ENCODE data around the gene SHLD1.

DNA sequence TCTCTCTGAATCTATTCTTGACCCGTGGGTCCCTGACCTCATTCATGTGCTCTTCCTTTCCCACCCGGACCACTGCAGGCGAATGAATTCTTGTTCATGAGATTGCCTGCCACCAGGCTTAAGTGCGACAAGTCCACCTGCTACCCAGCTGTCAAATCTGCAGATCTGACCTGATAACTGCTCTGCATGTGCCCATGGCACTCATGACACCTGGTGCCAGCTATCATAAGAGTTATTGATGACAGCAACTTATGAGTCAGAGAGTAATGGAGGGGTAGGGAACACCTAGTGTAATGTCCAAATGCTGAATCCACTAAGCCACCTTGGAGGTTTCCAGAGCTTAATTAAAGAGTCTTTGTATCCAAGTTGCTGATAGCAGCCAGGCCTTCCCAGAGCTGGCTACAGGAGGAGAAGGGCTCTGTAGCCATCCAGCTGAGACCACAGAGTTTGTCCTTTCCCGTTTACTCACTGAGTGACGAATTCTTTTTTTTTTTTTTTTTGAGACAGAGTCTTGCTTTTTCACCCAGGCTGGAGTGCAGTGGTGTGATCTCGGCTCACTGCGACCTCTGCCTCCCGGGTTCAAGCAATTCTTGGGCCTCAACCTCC, 17.4 kb downstream of the SHLD1 start:
- TF ChIP-seq CTCF (IDR thresholded peaks at IDR 0.05; ENCODE audit: insufficient read depth, low read depth, low read length) (no peak), EZH2 (IDR thresholded peaks at IDR 0.05; ENCODE audit: insufficient read depth, low read length) (no peak)
